Endothelial cell of umbilical vein (primary cell): ENCODE data around the gene SP2. TPM values are rescaled to one million over a fixed set of nuclear protein-coding genes. Genes with fewer than 3 reads are reported as not detected.

Experiments
- BruUV-seq: library from RNA; stranded (reverse); fragments of 400-500 nt; replicated peaks from 2 replicates; lab custom pipeline; 2021; lab: Mats Ljungman, UMichigan
- CTCF ChIA-PET: fragments of 300-600, 350-600 bp; sonication (Branson Sonifier 250); formaldehyde crosslinking; loops from one replicate; lab custom pipeline; 2021; ENCODE audit warnings: antibody characterized with exemption, inconsistent platforms; lab: Charles Lee
- POLR2A ChIA-PET: fragments of 300-600, 350-600 bp; sonication (Branson Sonifier 250); formaldehyde crosslinking; loops from one replicate; lab custom pipeline; 2021; ENCODE audit warnings: antibody characterized with exemption, inconsistent platforms; lab: Charles Lee
- DNase-seq: peaks from one replicate; pipeline ENCODE4 v3.0.0-alpha.2; 2011; ENCODE audit warnings: low read depth, low spot score
- FAIRE-seq: peaks from 2 replicates; lab custom pipeline; 2011; peaks lifted over from hg19 to GRCh38; lab: Jason Lieb, UNC
- H2AFZ ChIP-seq: 2 replicates; pipeline ENCODE4 v1.6.0; 2012; ENCODE audit warnings: low read depth, low read length, control low read depth, inconsistent platforms
- H3K27ac ChIP-seq: 2 replicates; pipeline ENCODE4 v1.5.1; 2011; ENCODE audit warnings: low read depth, mild to moderate bottlenecking, control low read depth, low read length, moderate library complexity; ENCODE audit not compliant: insufficient read depth
- H3K27me3 ChIP-seq, 2 experiments: 2 replicates each; pipeline versions ENCODE4 v1.6.0 to v1.6.1; 2011; ENCODE audit warnings: low read length in 2 of 2, mixed read lengths in 1 of 2; ENCODE audit not compliant: control insufficient read depth in 2 of 2, insufficient read depth in 2 of 2
- H3K36me3 ChIP-seq, 2 experiments: 2 replicates in 1 of 2; 3 replicates in 1 of 2; pipeline ENCODE4 v1.5.1; 2011; ENCODE audit warnings: low read length in 2 of 2, mild to moderate bottlenecking in 1 of 2, moderate library complexity in 1 of 2; ENCODE audit not compliant: control insufficient read depth in 2 of 2, insufficient read depth in 2 of 2; ENCODE audit errors: extremely low read depth in 1 of 2
- H3K4me1 ChIP-seq: 3 replicates; pipeline ENCODE4 v1.5.1; 2011; ENCODE audit warnings: mild to moderate bottlenecking, low read length; ENCODE audit not compliant: control insufficient read depth, insufficient read depth; ENCODE audit errors: extremely low read depth
- H3K4me2 ChIP-seq: 2 replicates; pipeline ENCODE4 v1.6.1; 2011; ENCODE audit warnings: low read length, control low read depth, mixed read lengths; ENCODE audit not compliant: insufficient read depth
- H3K4me3 ChIP-seq, 3 experiments: fragments of 200-600 bp in 1 of 3; sonication (generic), shearing (Covaris generic) in 1 of 3; replicated peaks in 1 of 3; 2 replicates each; pipeline ENCODE4 v1.5.1; 2011 to 2016; ENCODE audit warnings: control low read depth in 3 of 3, low read length in 3 of 3, mild to moderate bottlenecking in 2 of 3, inconsistent platforms in 1 of 3, low read depth in 1 of 3, moderate library complexity in 1 of 3; ENCODE audit not compliant: insufficient read depth in 1 of 3
- H3K79me2 ChIP-seq: 2 replicates; pipeline ENCODE4 v1.6.0; 2012; ENCODE audit warnings: low read length, inconsistent platforms; ENCODE audit not compliant: control insufficient read depth, insufficient read depth
- H3K9ac ChIP-seq: replicated peaks from 2 replicates; pipeline ENCODE3; 2011; ENCODE audit warnings: low read length, control low read depth; ENCODE audit not compliant: insufficient read depth; ENCODE audit errors: extremely low read depth
- H3K9me1 ChIP-seq: replicated peaks from 3 replicates; pipeline ENCODE4 v1.6.0; 2011; ENCODE audit warnings: mild to moderate bottlenecking, low read length; ENCODE audit not compliant: control insufficient read depth, insufficient read depth; ENCODE audit errors: extremely low read depth
- H3K9me3 ChIP-seq: replicated peaks from 2 replicates; pipeline ENCODE4 v1.5.1; 2012; ENCODE audit warnings: low read length, inconsistent platforms; ENCODE audit not compliant: control insufficient read depth, insufficient read depth
- H4K20me1 ChIP-seq: replicated peaks from 2 replicates; pipeline ENCODE3; 2011; ENCODE audit warnings: mild to moderate bottlenecking, low read length; ENCODE audit not compliant: control insufficient read depth, insufficient read depth; ENCODE audit errors: extremely low read depth
- EZH2 ChIP-seq: IDR thresholded peaks from 2 replicates; pipeline ENCODE4 v1.6.1; 2012; ENCODE audit warnings: borderline replicate concordance, low read depth, mild to moderate bottlenecking, moderate library complexity, low read length, inconsistent platforms; ENCODE audit not compliant: severe bottlenecking
- FOS ChIP-seq: IDR thresholded peaks from 2 replicates; pipeline ENCODE4 v1.6.1; 2011; ENCODE audit warnings: mild to moderate bottlenecking, low read length, moderate library complexity, borderline replicate concordance; ENCODE audit not compliant: insufficient read depth
- GATA2 ChIP-seq: IDR thresholded peaks from 2 replicates; pipeline ENCODE4 v1.7.0; 2011; ENCODE audit warnings: low read depth, mild to moderate bottlenecking, moderate library complexity, mixed read lengths, low read length; ENCODE audit not compliant: insufficient read length, insufficient read depth
- MAX ChIP-seq: IDR thresholded peaks from 2 replicates; pipeline ENCODE4 v1.6.1; 2011; ENCODE audit not compliant: insufficient read depth, insufficient read length
- MYC ChIP-seq: IDR thresholded peaks from one replicate; pipeline ENCODE4 v1.6.1; 2011; ENCODE audit warnings: mild to moderate bottlenecking, low read depth, low read length
- POLR2A ChIP-seq: IDR thresholded peaks from 2 replicates; pipeline ENCODE4 v1.6.1; 2012; ENCODE audit warnings: low read depth, mild to moderate bottlenecking, control low read depth, low read length
- POLR2AphosphoS5 ChIP-seq: IDR thresholded peaks from 2 replicates; pipeline ENCODE4 v1.6.1; 2012; ENCODE audit warnings: low read depth, mild to moderate bottlenecking, control low read depth, low read length, moderate library complexity; ENCODE audit not compliant: insufficient read depth
- dilution Hi-C: fragments of 300-500 bp; cut with MboI; formaldehyde crosslinking; loops from one replicate; pipeline ENCODE4 v1.15.0; 2019; ENCODE audit warnings: low sequenced_read_pairs; ENCODE audit not compliant: extremely low pct_ligation_motif_present
- intact Hi-C: fragments of 100-400 bp; cut with micrococcal nuclease; formaldehyde crosslinking; loops from one replicate; pipeline ENCODE4 v1.10.0; 2022
- polyA plus RNA-seq, 4 experiments: library from polyadenylated mRNA; depleted of rRNA in 3 of 4; stranded (reverse) in 3 of 4; unstranded in 1 of 4; fragments of >200 nt; gene quantifications; 2 replicates each; pipeline versions ENCODE4 v1.2.1 to v1.2.3, GENCODE V29; 2011 to 2012; ENCODE audit warnings: missing spikeins in 1 of 4
- total RNA-seq: library from RNA; stranded (reverse); gene quantifications from 2 replicates; pipeline ENCODE4 v1.2.3, GENCODE V29; 2021
- TF ChIP-seq, protein P1 (sequence below), 2 donors: IDR thresholded peaks; 1 replicate in 1 of 2; 2 replicates in 1 of 2; pipeline ENCODE4 v1.5.1; 2011; ENCODE audit warnings: low read length in 2 of 2, mild to moderate bottlenecking in 2 of 2, moderate library complexity in 2 of 2, control low read depth in 1 of 2, inconsistent platforms in 1 of 2, low read depth in 1 of 2; ENCODE audit not compliant: insufficient read depth in 1 of 2; ENCODE audit errors: extremely low read depth in 1 of 2

SP2 gene
- total and polyA plus RNA-seq, 2 donors (not counting 3 experiments of a cell fraction or from before 2014, with no cell fraction given), result 11.2 to 18.6 TPM

- H3K4me3 ChIP-seq, result no peak overlapping the region
- H3K27ac ChIP-seq, result no peak overlapping the region
- no peak for TF ChIP-seq GATA2
- H2AFZ ChIP-seq, result no peak overlapping the region
- intact Hi-C loops (no loop called here), dilution Hi-C loops (no loop called here)
- no peak for DNase-seq
- H3K36me3 ChIP-seq, result peaks cover 0 to 2% of the 10 kb centered on the region in 2 experiments
- peaks cover 2 to 9% of the 10 kb centered on the region in 2 experiments for H3K27me3 ChIP-seq
- ChIA-PET CTCF (interaction anchor here (0.8 to 8.0 kb wide), 6 partner anchors 9 to 67 kb away, joined by 3 to 73 read pairs (median 4); partner anchors contain the start of gene CDK5RAP3), POLR2A (no interaction called here)
- H3K4me1 ChIP-seq, result no peaks in the 10 kb centered on the region
- FAIRE-seq, result no peak
- no TSS peak for BruUV-seq
- no peak overlapping the region for H3K9ac ChIP-seq
- H4K20me1 ChIP-seq, result no peaks in the 10 kb centered on the region
- no peaks in the 10 kb centered on the region for H3K79me2 ChIP-seq
- no peaks in the 10 kb centered on the region for H3K9me3 ChIP-seq
- no peaks in the 10 kb centered on the region for H3K9me1 ChIP-seq
- no peak overlapping the region for H3K4me2 ChIP-seq
These were observed 61.0 kb downstream of the SP2 start for GRCh38 chr17:47956791-47957590.

GRCh38 chr17:47957591-47958490, 61.8 kb downstream of the SP2 start, which contains the start of gene PRR15L:
PRR15L (minus strand) TSS chr17:47957883; CDS start chr17:47953234, 4,649 bp downstream.
- Histone ChIP-seq H3K4me3 (no peak within 1 kb of the TSS), H3K79me2 (no peaks in the 10 kb centered on the region), H2AFZ (no peak within 1 kb of the TSS), H3K27me3 (peaks cover 2 to 9% of the 10 kb centered on the region in 2 experiments), H3K9ac (no peak within 1 kb of the TSS), H3K9me3 (no peaks in the 10 kb centered on the region), H3K36me3 (no peaks in the 10 kb centered on the region), H4K20me1 (no peaks in the 10 kb centered on the region), H3K4me2 (no peak within 1 kb of the TSS), H3K4me1 (no peaks in the 10 kb centered on the region), H3K27ac (no peak within 1 kb of the TSS), H3K9me1 (no peaks in the 10 kb centered on the region)
- dilution Hi-C loops, result no loop called here
- DNase-seq (no peak), FAIRE-seq (no peak)
- POLR2A ChIA-PET, result no interaction called here
- TF ChIP-seq EZH2 (no peak), MAX (no peak), POLR2AphosphoS5 (no peak), POLR2A (no peak), FOS (no peak), GATA2 (no peak), MYC (no peak)
- TF ChIP-seq, protein P1, sequence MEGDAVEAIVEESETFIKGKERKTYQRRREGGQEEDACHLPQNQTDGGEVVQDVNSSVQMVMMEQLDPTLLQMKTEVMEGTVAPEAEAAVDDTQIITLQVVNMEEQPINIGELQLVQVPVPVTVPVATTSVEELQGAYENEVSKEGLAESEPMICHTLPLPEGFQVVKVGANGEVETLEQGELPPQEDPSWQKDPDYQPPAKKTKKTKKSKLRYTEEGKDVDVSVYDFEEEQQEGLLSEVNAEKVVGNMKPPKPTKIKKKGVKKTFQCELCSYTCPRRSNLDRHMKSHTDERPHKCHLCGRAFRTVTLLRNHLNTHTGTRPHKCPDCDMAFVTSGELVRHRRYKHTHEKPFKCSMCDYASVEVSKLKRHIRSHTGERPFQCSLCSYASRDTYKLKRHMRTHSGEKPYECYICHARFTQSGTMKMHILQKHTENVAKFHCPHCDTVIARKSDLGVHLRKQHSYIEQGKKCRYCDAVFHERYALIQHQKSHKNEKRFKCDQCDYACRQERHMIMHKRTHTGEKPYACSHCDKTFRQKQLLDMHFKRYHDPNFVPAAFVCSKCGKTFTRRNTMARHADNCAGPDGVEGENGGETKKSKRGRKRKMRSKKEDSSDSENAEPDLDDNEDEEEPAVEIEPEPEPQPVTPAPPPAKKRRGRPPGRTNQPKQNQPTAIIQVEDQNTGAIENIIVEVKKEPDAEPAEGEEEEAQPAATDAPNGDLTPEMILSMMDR (IDR thresholded peaks at IDR 0.05; ENCODE audit: extremely low read depth in 1 of 2, insufficient read depth in 1 of 2, low read depth in 1 of 2, low read length in 2 of 2), result no peak
- CTCF ChIA-PET, result interaction anchor here (0.8 to 8.0 kb wide), 5 partner anchors 10 to 68 kb away, joined by 3 to 73 read pairs (median 4); partner anchors contain the start of gene CDK5RAP3
- intact Hi-C loops, result no loop called here
- BruUV-seq, result no TSS peak
